GM21367 (cell line): Measurements from ENCODE around the gene CCNL1.
A peak's percentile ranks its signal among the peaks of the same experiment; 100 is the strongest.
"Not testable (repeated sequence)": the region's sequence is repeated elsewhere in the genome, so short reads cannot be mapped to it uniquely, and the experiment has no call there.

Experiments
- ATAC-seq: cut with Tn5 transposase; IDR thresholded peaks from one replicate; pipeline ENCODE4 v1.9.1; 2021; ENCODE audit not compliant: unreplicated experiment

The CCNL1 gene

DNA sequence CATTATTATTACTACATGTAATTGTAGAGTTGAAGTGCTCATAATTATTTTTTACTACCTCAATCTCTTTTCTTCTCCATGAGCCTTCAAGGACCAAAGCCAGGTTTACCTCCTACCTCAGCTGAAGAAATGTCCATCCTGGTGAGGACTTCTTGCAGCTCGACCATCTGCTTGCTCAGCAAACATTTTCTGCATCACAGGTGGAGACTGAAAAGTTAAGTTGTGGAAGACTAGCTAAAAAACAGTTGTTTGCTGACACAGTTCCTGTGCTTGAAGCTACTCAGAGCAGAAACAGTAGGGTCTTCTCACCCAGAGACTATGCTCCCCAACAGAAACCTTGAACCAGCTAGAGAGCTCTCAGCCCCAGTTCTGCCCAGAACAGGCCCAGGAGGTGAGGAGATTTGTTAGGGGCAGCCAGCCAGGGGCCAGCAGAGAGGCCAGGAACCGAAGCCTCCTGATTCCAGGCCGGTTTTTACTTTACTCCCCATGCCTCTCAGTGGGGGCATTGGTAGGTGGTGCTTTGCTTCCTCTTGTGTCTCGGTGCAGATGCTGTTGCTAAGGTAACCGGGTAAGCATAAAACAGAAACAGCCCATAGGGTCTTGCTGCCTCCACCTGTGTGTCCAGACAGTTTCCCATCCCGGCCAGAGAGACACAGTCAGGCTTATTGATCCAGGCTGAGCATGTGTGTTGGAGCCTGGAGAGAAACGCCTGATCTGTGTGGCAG lies 54.9 kb downstream of the CCNL1 start:
- ATAC-seq, result peak; percentile 70

DNA sequence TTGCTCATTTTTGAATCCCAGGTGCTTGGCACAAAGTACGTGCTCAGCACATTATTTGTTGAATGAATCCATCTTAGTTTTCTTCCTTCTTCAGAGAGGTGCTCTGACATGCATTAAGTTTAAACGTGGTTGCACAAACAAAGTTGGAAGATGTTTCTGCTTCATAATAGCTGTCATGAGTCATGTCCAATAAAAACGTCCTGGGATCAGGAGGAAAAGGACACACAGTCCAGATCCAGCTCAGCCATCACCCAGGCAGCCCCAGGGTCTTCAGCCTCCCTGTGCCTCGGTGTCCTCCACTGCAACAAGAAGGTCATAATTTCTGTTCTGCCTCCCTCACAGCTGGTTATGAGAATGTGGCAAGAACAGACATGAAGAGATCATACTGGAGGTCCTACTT lies 55.4 kb downstream of the CCNL1 start:
- no peak for ATAC-seq

DNA sequence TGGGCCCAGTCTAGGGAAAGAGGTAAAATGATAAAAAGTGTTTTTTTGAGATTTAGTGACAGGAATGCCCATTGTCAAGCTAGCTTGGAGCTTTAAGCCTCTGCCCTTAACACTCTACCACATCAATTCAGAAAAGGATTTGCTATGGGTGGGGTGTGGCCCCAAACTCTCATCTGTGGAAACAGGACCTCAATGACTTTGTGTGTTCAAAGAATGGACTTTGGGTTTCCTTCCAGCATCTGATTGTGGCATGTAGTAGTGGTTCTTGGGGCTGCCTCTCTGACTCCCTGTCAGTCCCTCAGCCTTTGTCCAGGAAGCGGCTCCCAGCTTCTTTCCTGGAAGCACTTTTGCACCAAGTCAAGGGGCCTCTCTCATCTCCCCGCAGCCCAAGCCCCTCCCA lies 56.1 kb downstream of the CCNL1 start:
- no peak for ATAC-seq

DNA sequence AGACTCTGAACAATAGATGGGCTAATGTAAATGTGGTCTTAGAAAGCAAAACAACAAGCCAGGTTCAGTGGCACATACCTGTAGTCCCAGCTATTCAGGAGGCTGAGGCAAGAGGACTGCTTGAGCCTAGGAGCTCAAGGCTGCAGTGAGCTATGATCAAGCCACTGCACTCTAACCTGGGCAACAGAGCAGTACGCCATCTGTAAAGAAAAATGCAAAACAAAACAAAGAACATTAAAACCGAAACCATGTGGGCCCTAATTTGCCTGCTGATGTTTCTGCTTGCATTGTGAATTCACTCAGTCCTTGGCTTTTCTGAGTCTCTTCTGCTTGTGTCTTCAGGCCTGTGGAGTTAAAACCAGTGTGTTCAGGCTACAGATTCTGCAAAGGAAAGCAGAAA lies 56.7 kb downstream of the CCNL1 start:
- ATAC-seq, result peak; percentile 84

DNA sequence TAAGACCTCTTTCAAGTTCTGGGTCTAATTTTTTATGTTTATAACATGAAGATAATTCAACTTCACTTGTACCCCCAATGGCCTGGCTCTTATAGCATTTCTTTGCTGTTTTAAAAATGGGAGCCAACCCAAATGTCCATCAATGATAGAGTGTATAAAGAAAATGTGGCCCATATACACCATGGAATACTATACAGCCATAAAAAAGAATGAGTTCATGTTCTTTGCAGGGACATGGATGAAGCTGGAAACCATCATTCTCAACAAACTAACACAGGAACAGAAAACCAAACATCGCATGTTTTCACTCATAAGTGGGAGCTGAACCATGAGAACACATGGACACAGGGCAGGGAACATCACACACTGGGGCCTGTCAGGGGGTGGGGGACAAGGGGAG lies 57.4 kb downstream of the CCNL1 start:
- ATAC-seq, result not testable (repeated sequence)

DNA sequence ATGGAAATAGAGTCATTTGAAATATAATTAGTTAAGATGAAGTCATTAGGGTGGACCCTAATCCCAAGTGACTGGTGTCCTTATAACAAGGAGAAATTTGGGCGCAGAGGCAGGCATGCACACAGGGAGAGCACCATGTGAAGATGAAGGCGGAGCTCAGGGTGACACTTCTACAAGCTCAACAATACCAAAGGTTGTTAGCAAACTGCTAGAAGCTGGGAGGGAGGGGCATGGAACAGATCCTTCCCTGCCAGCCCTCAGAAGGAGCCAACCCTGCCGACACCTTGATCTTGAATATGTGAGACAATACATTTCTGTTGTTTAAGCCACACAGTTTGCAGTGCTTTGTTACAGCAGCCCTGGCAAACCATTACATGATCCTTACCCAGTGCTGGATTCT lies 57.8 kb downstream of the CCNL1 start:
- ATAC-seq, result no peak

DNA sequence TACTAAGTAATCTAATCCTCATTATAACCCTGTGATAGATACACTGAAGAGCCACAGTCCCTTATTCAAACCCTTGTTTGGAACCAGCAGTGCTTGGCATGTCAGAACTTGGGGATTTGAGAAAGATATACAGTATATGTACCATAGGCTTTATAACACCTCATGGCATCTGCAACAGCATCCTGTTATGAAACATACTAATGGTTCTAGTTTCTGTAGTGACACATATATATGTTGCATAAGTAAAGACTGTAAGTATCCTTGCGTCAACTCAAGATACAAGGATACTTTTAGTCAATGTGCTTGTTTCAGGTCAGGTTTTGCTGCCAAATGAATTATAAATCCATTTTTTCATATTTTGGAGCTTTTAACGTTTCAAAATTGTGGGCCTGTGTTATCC lies 58.5 kb downstream of the CCNL1 start:
- ATAC-seq, result no peak

DNA sequence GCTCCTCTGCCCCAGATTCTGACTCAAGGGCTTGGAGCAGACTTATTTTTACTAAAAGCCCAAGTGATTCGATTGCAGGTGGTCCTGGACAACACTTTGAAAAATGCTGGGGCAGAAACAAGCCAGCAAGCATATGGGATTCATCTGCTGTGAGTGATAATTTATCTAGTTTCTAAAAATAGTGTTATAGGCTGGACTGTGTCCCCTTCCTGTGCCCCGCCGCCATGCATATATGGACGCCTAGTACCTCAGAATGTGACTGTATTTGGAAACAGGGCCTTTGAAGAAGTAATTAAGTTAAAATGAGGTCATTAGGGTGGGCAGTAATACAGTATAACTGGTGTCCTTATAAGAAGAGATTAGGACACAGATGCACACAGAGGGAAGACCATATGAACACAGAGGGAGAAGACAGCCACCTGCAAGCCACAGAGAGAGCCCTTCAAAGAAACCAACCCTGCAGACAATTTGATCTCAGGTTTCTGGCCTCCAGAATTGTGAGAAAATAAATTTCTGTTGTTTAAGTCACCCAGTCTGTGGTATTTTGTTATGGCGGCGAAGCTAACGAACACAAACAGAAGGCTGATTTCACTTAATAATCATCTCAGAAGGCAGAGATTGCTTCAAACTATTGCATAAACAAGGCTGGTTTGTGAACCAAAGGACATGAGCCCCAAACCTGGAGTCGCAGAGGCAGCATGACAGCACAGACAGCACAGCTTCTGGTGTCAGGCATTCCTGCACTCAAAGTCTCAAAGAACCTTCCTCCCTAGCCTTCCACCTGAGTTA lies 59.1 kb downstream of the CCNL1 start:
- no peak for ATAC-seq

DNA sequence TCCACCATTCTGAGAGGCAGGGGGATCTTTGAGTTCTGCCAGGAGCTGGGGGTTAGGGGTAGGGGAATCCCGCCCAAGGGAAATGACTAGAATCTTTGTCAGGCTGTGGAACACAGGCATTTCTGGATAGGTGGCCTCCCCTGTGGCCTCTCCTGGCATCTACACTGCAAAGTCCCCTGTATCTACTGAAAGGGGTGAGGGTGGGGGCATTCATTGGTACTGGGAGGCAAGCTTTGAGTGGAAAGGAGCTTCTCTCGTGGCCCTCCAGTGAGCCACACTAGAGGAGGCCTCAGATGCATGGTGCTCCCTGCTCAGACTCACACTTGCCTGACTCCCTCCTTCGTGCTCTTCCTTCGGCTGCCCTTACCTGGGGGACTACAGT lies 59.9 kb downstream of the CCNL1 start:
- ATAC-seq, result no peak

DNA sequence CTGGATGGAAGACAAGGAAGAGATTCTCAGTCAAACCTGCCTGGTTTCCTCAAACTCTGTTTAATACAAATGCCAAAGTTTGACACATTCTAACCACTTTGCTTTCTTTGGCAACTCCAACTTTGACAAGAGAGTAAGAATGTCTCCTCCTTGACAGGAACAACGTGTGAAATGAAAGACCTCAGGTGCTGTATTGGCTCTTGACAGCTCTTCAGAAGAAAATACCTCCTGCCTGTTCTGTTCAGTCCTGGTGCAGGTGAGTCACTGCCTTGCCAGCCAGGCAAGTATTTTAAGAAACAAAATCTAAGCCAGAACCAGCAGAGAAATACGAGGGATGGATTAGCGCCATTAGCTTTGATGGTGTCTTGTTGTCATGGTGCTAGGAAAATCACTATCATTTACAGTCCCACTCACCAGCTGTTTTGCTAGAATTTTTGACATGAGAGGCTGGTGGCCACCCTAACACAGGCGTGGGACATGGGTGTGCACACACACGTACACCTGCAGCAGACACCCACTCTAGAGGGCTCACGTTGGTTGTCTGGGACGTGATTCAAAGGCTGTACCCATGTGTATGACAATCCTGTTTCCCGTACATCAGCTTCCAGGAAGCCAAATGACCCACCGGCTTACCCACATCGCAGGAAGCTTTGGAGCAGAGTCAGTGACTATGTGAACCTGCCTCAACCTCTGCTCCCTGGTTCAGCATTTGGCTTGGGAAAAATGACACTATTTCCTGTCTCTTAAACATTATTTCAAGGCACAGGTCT lies 60.4 kb downstream of the CCNL1 start:
- no peak for ATAC-seq

DNA sequence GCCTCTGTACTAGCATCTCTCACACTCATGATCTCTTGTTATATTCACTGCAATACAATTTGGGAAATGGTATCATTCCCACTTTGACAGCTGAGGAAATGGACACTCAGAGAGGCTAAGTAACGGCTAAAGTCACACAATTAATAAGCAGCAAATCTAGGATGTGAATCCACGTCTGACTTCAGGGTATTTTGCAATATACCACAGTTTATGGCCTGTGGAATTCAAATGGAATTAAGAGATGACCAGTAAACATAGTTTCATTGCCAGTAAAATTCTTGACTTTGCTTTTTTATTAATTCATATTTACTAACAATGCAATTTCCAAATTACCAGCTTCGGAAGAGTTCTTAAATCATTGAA lies 61.1 kb downstream of the CCNL1 start:
- no peak for ATAC-seq

DNA sequence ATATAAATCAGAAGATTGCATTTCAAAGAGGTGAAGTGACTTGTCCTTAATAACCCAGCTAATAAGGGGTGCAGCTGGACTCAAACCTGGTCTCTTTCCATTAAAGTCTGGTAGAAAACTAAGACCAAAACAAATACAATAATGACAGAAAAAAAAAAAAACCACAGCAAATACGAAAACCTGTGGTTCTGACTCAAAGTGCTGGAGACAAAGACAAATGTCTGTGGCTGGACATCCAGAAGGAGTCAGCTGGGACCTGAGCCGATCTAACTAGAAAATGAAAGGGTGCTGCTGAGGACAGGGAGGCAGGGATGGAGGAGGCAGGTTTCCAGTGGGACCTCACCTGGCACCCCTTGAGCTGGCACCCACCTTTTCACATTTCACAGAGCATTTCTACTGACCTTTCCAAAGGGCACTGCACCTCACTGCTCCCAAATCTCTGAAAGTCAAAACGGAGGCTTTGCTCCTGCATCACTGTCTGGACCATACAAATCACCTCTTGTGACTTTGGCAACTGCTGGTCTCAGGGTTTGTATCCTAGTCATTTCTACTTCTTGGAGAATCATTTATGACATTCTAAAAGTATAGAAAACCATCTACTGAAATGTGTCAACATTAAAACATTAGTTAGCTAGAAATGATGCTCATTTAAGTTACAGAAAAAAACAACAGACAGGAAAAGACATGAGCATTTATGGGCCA lies 61.7 kb downstream of the CCNL1 start:
- ATAC-seq, result no peak
